ENCODE measurements around the gene SIPA1L3.

SIPA1L3 gene

DNA sequence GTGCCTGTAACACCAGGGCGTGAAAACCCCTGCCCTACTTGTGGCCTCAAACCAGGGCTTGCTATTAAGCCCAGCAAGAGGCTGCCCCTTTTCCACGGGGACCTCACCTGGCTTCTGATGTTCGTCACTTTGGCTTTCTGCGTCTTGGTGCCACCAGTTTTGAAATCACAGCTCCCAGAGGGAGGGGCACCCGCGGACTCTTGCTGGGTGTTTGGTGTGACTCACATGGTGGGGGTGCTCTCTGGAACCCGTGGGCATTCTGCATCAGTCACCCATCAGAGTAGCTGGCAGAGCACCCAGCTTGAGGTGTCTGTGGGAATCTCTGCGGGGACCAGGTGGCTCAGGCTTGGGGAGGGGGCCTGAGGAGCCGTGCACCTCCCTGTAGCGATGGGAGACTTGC is 19.2 kb downstream of the SIPA1L3 start (continued):
- TF ChIP-seq TSHZ1 (tag by site-specific recombination; IDR thresholded peaks at IDR 0.05; ENCODE audit: borderline replicate concordance) (no peak), ZNF624 (tag by site-specific recombination; IDR thresholded peaks at IDR 0.05) (no peak), ZNF394 (tag by site-specific recombination; IDR thresholded peaks at IDR 0.05; ENCODE audit: borderline replicate concordance) (no peak), ZNF248 (tag by site-specific recombination; IDR thresholded peaks at IDR 0.05) (no peak), ZNF596 (tag by site-specific recombination; IDR thresholded peaks at IDR 0.05) (no peak), ZNF426 (tag by site-specific recombination; IDR thresholded peaks at IDR 0.05) (no peak), ZNF560 (tag by site-specific recombination; IDR thresholded peaks at IDR 0.05; ENCODE audit: borderline replicate concordance) (no peak), ZNF837 (tag by site-specific recombination; IDR thresholded peaks at IDR 0.05) (no peak), ZNF341 (tag by site-specific recombination; IDR thresholded peaks at IDR 0.05; ENCODE audit: low read depth) (no peak)
- TF ChIP-seq, protein P1, sequence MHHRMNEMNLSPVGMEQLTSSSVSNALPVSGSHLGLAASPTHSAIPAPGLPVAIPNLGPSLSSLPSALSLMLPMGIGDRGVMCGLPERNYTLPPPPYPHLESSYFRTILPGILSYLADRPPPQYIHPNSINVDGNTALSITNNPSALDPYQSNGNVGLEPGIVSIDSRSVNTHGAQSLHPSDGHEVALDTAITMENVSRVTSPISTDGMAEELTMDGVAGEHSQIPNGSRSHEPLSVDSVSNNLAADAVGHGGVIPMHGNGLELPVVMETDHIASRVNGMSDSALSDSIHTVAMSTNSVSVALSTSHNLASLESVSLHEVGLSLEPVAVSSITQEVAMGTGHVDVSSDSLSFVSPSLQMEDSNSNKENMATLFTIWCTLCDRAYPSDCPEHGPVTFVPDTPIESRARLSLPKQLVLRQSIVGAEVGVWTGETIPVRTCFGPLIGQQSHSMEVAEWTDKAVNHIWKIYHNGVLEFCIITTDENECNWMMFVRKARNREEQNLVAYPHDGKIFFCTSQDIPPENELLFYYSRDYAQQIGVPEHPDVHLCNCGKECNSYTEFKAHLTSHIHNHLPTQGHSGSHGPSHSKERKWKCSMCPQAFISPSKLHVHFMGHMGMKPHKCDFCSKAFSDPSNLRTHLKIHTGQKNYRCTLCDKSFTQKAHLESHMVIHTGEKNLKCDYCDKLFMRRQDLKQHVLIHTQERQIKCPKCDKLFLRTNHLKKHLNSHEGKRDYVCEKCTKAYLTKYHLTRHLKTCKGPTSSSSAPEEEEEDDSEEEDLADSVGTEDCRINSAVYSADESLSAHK (tag by site-specific recombination; IDR thresholded peaks at IDR 0.05), result no peak
- TF ChIP-seq, protein P2, sequence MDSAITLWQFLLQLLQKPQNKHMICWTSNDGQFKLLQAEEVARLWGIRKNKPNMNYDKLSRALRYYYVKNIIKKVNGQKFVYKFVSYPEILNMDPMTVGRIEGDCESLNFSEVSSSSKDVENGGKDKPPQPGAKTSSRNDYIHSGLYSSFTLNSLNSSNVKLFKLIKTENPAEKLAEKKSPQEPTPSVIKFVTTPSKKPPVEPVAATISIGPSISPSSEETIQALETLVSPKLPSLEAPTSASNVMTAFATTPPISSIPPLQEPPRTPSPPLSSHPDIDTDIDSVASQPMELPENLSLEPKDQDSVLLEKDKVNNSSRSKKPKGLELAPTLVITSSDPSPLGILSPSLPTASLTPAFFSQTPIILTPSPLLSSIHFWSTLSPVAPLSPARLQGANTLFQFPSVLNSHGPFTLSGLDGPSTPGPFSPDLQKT (IDR thresholded peaks at IDR 0.05; ENCODE audit: borderline replicate concordance, low read depth, low read length), result no peak

DNA sequence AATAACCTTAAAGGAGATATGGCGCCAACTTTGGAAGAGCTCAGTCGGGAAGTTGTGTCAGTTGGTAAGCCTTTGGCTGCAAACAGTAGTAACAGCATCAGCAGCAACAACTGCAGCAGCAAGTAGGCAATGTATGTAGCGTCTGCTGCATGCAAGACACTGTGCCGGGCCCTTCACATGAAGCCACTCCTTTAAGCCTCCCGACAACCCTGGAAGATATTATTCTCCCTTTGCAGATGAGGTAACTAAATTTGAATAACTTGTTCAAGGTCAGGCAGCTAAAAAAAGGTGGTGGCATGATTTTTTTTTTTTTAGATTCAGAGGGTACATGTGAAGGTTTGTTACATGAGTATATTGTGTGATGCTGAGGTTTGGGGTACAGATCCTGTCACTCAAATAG is 19.7 kb downstream of the SIPA1L3 start:
- TF ChIP-seq KLF7 (tag by site-specific recombination; IDR thresholded peaks at IDR 0.05; ENCODE audit: borderline replicate concordance), result no peak
- TF ChIP-seq, protein P3, sequence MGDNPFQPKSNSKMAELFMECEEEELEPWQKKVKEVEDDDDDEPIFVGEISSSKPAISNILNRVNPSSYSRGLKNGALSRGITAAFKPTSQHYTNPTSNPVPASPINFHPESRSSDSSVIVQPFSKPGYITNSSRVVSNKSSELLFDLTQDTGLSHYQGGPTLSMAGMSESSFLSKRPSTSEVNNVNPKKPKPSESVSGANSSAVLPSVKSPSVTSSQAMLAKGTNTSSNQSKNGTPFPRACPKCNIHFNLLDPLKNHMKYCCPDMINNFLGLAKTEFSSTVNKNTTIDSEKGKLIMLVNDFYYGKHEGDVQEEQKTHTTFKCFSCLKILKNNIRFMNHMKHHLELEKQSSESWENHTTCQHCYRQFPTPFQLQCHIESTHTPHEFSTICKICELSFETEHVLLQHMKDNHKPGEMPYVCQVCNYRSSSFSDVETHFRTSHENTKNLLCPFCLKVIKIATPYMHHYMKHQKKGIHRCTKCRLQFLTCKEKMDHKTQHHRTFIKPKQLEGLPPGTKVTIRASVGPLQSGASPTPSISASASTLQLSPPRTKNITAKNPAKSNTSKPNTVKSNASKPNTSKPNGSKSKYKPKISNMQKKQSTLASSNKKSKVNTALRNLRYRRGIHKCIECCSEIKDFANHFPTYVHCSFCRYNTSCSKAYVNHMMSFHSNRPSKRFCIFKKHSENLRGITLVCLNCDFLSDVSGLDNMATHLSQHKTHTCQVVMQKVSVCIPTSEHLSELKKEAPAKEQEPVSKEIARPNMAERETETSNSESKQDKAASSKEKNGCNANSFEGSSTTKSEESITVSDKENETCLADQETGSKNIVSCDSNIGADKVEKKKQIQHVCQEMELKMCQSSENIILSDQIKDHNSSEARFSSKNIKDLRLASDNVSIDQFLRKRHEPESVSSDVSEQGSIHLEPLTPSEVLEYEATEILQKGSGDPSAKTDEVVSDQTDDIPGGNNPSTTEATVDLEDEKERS (tag by site-specific recombination; IDR thresholded peaks at IDR 0.05), result no peak
- no peak for TF ChIP-seq ZNF510 (tag by site-specific recombination; IDR thresholded peaks at IDR 0.05; ENCODE audit: insufficient replicate concordance)
- TF ChIP-seq, protein P4, sequence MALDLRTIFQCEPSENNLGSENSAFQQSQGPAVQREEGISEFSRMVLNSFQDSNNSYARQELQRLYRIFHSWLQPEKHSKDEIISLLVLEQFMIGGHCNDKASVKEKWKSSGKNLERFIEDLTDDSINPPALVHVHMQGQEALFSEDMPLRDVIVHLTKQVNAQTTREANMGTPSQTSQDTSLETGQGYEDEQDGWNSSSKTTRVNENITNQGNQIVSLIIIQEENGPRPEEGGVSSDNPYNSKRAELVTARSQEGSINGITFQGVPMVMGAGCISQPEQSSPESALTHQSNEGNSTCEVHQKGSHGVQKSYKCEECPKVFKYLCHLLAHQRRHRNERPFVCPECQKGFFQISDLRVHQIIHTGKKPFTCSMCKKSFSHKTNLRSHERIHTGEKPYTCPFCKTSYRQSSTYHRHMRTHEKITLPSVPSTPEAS (tag by site-specific recombination; IDR thresholded peaks at IDR 0.05), result no peak
- no peak for TF ChIP-seq ZNF112 (tag by site-specific recombination; IDR thresholded peaks at IDR 0.05)
- TF ChIP-seq ZFP69B (tag by site-specific recombination; IDR thresholded peaks at IDR 0.05), result 0 out of 2 replicates have a peak, but pooled peaks have one; percentile 26
- no peak for TF ChIP-seq ZNF394 (tag by site-specific recombination; IDR thresholded peaks at IDR 0.05; ENCODE audit: borderline replicate concordance)
- TF ChIP-seq ZNF157 (tag by site-specific recombination; IDR thresholded peaks at IDR 0.05), result no peak
- 0 out of 2 replicates have a peak, but pooled peaks have one; percentile 33 for TF ChIP-seq ZBTB44 (tag by site-specific recombination; IDR thresholded peaks at IDR 0.05)
- Histone ChIP-seq H3K4me1 (ENCODE audit: control insufficient read depth, insufficient read depth, low read length) (peaks cover 10% of the 10 kb centered on the region), H3K27ac (ENCODE audit: extremely low read depth, low read depth, low read length) (no peak overlapping the region), H3K4me3 (ENCODE audit: low read depth, low read length) (no peak overlapping the region), H3K36me3 (ENCODE audit: control insufficient read depth in 2 of 2, insufficient read depth in 1 of 2, low read length in 2 of 2) (peaks cover 0 to 31% of the 10 kb centered on the region in 2 experiments; a peak in 2 of 3 replicates), H3K9me3 (ENCODE audit: control insufficient read depth, insufficient read depth, low read depth, low read length) (no peaks in the 10 kb centered on the region)
- ChIA-PET CTCF (no interaction called here), POLR2A (no interaction called here)
